ENCODE measurements around the gene CDV3.

CDV3 gene

DNA sequence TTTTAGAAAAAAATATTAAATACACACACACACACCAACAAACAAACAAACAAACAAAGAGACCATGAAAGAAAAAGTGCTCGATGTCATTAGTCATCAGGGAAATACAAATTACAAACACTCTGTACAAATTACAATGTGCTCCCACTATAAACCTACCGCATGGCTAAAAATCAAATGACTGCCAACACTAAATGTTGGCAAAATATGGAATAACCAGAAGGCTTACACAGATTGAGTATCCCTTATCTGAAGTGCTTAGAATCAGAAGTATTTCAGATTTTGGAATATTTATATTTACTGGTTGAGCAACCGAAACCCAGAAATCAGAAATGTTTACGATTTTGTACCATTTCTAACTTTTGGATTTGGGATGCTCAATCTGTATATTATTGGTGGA lies 33.4 kb downstream of the CDV3 start:
- no peak for DNase-seq

DNA sequence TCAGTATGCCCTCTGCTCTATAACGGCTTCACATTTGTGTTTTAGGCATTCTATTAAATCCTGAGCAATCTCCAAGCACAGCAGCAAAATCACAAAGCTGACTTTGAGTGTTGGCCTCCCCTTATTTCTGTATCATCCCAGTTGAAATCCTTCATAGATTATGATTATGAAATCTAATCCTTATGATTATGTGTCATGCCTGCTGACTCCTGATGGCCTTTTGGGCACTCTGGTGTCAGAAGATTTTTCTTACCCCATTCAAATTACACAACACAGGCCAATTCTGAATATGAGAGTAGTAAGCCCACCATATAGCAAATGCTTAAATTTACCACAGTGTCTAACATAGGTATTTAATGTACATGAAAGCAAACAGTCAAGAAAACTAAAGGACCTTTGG lies 34.3 kb downstream of the CDV3 start:
- no peak for DNase-seq

DNA sequence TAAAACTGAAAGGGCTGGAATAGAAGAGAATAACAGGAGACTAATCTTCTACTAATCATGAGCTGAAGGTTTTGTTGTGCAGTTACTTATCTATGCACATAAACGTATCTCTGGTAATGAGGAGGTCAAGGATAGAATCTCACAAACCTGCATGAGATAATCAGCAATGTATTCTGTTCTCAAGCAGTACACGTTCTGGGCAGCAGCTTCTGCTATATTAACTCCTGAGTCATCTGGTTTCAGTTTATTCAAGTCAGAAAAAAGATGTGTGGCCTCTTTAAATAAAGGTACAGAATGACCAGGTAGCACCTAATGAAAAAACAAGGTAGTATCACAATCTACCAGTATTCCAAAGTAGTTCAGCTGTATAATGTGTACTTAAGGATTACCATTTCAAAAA lies 34.9 kb downstream of the CDV3 start:
- no peak for DNase-seq

DNA sequence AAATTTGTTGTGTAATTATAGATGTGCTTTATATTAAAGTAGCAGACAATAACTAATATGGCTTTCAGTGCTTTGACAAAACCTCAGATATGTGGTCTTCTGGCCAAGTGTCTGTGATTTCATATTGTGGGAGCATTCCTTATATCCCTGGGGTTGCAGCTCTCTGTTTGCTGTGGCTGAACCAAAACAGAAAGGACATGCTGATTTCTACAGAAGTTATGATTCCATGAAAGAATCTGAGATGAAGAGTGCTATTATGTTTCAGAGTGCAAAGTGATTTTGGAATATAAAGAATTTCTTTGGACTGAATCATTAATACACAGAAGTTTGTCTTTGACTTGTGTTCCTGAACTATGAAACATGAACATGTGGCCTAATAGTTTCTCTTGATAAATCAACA lies 36.5 kb downstream of the CDV3 start:
- no peak for DNase-seq

DNA sequence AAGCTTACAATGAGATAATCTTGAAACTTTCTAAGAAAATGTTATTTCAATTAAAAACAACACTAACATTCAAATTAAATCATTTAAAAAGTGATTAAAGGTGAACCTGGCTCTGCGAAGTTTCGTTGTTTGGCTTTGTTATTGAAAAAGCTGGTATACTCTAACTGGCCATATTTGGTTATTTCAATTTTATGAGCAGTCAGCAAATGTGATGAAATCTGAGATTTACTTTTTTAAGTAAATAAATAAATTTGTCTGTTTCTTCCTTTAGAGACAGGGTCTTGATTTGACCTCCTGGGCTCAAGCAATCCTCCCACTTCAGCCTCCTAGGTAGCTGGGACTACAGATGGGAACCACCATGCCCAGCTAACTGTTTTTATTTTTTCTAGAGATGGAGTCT lies 38.0 kb downstream of the CDV3 start:
- DNase-seq: no peak

DNA sequence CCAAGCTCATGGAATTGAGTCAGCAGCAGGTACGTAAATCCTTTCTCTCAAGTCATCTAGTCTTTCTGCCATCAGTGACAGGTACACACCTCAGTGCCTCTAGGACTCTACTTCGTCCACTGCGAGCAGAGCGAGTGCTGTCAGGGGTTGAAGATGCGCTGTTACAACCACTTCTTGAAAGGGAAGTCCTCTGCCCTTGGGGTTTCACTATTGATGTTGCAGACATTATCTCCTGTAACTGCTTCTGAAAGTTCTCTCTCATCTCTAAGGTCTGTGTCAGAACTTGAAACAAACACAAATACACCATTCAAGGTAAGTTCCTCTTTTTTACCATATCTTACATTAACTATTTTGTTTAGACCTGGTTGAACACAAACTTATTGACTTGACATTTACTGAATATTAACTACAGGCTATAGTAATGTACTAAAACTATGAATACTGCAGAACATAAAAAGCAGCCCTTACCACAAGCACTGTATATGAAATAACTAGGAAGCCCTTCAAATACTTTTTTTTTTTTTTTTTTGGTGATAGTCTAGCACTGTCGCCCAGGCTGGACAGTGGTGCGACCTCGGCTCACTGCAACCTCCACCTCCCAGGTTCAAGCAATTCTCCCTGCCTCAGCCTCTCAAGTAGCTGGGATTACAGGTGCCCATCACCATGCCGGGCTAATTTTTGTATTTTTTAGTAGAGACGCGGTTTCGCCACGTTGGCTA lies 46.7 kb downstream of the CDV3 start:
- DNase-seq: no peak

DNA sequence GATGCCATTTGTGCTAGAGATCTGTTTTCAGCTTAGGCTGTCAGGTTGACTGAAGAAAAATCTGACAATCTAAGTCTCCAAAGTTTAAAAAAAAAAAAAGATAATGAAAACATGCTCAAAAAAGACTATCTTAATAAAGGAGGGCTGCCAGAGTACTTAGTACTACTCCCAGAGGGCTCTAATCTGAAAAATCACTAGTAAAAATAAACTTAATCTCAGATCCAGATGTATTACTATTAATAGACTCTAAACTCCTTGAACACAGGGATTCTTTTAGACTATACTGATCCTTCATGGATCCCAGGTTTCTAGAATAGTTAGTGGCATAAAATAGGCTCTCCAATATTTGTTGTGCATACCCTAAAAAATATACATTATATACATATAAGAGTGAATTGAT lies 54.3 kb downstream of the CDV3 start:
- no peak for DNase-seq

DNA sequence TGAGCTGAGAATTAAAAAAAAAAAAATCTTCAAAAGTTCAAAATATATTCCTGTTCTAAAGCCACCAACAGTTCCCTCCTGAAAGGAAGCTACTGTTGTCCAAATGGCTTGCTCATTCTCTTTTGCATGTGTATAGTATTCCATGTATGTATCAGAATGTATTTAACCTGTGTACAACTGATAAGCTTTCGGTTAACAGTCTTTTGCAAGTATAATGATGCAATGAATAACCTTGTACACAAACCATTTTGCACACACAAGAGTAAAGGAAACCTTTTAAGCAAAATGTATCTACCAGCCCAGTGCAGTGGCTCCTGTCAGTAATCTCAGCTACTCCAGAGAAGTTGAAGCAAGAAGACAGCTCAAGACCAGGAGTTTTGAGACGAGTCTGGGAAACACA lies 55.7 kb downstream of the CDV3 start:
- DNase-seq: no peak

DNA sequence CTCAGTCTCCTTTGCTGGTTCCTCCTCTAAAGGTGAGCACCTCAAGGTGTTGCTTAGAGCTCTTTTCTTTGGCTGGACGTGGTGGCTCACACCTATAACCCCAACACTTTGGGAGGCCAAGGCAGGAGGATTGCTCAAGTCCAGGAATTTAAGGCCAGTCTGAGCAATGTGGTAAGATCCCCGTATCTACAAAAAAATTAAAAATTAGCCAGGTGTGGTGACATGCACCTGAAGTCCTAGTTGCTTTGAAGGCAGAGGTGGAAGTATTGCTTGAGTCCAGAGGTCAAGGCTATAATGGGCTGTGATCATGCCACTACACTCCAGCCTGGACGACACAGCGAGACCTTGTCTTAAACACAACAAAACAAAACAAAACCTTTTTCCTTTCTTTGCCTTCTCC lies 60.0 kb downstream of the CDV3 start:
- DNase-seq: no peak

Data from central memory CD4-positive, alpha-beta T cell (primary cell).